Liver (tissue), 3 donors: Measurements from ENCODE around the gene C1R.

Source experiments
- ATF3 ChIP-seq: IDR thresholded peaks from 2 replicates; pipeline ENCODE4 v1.6.1; 2016; ENCODE audit warnings: antibody characterized with exemption
- CTCF ChIP-seq: fragments of 150-350 bp; IDR thresholded peaks from 2 replicates; pipeline ENCODE4 v1.5.1; 2017; ENCODE audit warnings: improper control_type of control experiment, low read depth, low read length; ENCODE audit not compliant: missing input control
- FOXA1 ChIP-seq: IDR thresholded peaks from 2 replicates; pipeline ENCODE4 v1.6.1; 2016; ENCODE audit warnings: antibody characterized with exemption
- RAD21 ChIP-seq, 2 donors: IDR thresholded peaks; 2 replicates each; pipeline ENCODE4 v1.6.1; 2016; ENCODE audit warnings: antibody characterized with exemption in 2 of 2, mild to moderate bottlenecking in 2 of 2
- TF ChIP-seq, protein P1 (sequence below): IDR thresholded peaks from 2 replicates; pipeline ENCODE4 v1.6.1; 2016; ENCODE audit warnings: antibody characterized with exemption
- donor health status: healthy.
- donor health status: healthy.

- TF ChIP-seq ATF3 (no peak), RAD21 (IDR thresholded peaks at IDR 0.05) (no peak), CTCF (no peak), FOXA1 (no peak)
- TF ChIP-seq, protein P1, sequence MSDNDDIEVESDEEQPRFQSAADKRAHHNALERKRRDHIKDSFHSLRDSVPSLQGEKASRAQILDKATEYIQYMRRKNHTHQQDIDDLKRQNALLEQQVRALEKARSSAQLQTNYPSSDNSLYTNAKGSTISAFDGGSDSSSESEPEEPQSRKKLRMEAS: no peak
Measured at GRCh38 chr12:7034464-7034863, 57.8 kb downstream of the C1R start.
